NCI-H146 treated with DMSO at 0.1 percent for 48 hours (cell line): ENCODE data around the gene IFT43.

Experiments
- DNase-seq: peaks from one replicate; lab custom pipeline; 2025; ENCODE audit not compliant: unreplicated experiment; lab: John Stamatoyannopoulos, UW

The IFT43 gene

GRCh38 chr14:76011930-76012329 is 26.4 kb downstream of the IFT43 start:
- no peak for DNase-seq

- no peak for DNase-seq
These were observed 26.8 kb downstream of the IFT43 start for GRCh38 chr14:76012354-76012753.

- no peak for DNase-seq
These were observed 29.6 kb downstream of the IFT43 start for GRCh38 chr14:76015191-76015590.

- DNase-seq: no peak
These were observed 30.1 kb downstream of the IFT43 start for GRCh38 chr14:76015668-76016067.

GRCh38 chr14:76019676-76020075 is 34.1 kb downstream of the IFT43 start:
- no peak for DNase-seq

- no peak for DNase-seq
These were observed 37.4 kb downstream of the IFT43 start for GRCh38 chr14:76022991-76023390.

GRCh38 chr14:76023757-76024156 is 38.2 kb downstream of the IFT43 start:
- no peak for DNase-seq

GRCh38 chr14:76024211-76024907 is 38.8 kb downstream of the IFT43 start:
- no peak for DNase-seq

- DNase-seq: no peak
These were observed 49.0 kb downstream of the IFT43 start for GRCh38 chr14:76034566-76034965.

GRCh38 chr14:76040704-76041103 is 55.1 kb downstream of the IFT43 start:
- DNase-seq: no peak

- DNase-seq: no peak
These were observed 60.2 kb downstream of the IFT43 start for GRCh38 chr14:76045773-76046172.

- DNase-seq: no peak
These were observed 64.7 kb downstream of the IFT43 start for GRCh38 chr14:76050250-76050649.

GRCh38 chr14:76050797-76051392 is 65.3 kb downstream of the IFT43 start:
- DNase-seq: peak; percentile 12

GRCh38 chr14:76051717-76052465 is 66.3 kb downstream of the IFT43 start:
- no peak for DNase-seq

GRCh38 chr14:76053572-76054355 is 68.2 kb downstream of the IFT43 start:
- DNase-seq: no peak

GRCh38 chr14:76055330-76055729 is 69.8 kb downstream of the IFT43 start:
- no peak for DNase-seq

- no peak for DNase-seq
These were observed 70.6 kb downstream of the IFT43 start for GRCh38 chr14:76056128-76056527.

GRCh38 chr14:76057914-76058313 is 72.4 kb downstream of the IFT43 start:
- DNase-seq: no peak

- no peak for DNase-seq
These were observed 77.8 kb downstream of the IFT43 start for GRCh38 chr14:76063327-76063726.

GRCh38 chr14:76065519-76065918 is 80.0 kb downstream of the IFT43 start:
- DNase-seq: no peak

GRCh38 chr14:76067536-76067935 is 82.0 kb downstream of the IFT43 start:
- DNase-seq: no peak
